Ovary (tissue), 9 donors: Measurements from ENCODE around the gene RPLP2. TPM values are rescaled to one million over a fixed set of nuclear protein-coding genes. Genes with fewer than 3 reads are reported as not detected.
A peak's percentile ranks its signal among the peaks of the same experiment; 100 is the strongest.

Source experiments
- DNase-seq, 5 donors: peaks; one replicate each; pipeline ENCODE4 v3.0.0-alpha.2; 2019 to 2020
- H3K27ac ChIP-seq, 2 donors: fragments of 200-600 bp; one replicate each; pipeline versions ENCODE4 v1.5.1 to v1.8.0; 2019 to 2022
- H3K27me3 ChIP-seq: fragments of 200-600 bp; one replicate; pipeline ENCODE4 v1.8.0; 2022
- H3K36me3 ChIP-seq: fragments of 200-600 bp; sonication (generic); one replicate; pipeline ENCODE4 v1.5.1; 2019
- H3K4me1 ChIP-seq: one replicate; pipeline ENCODE4 v1.8.1; 2013; ENCODE audit warnings: mild to moderate bottlenecking, moderate library complexity; ENCODE audit not compliant: insufficient read depth
- H3K4me3 ChIP-seq: fragments of 200-600 bp; sonication (generic); one replicate; pipeline ENCODE4 v1.5.1; 2017
- H3K9me3 ChIP-seq, 2 donors: fragments of 200-600 bp in 1 of 2; sonication (generic) in 1 of 2; one replicate each; pipeline versions ENCODE4 v1.5.1 to v1.8.1; 2013 to 2019; ENCODE audit warnings: mild to moderate bottlenecking in 1 of 2, moderate library complexity in 1 of 2
- EP300 ChIP-seq: sonication (generic); formaldehyde crosslinking; IDR thresholded peaks from one replicate; pipeline ENCODE4 v1.6.1; 2017; ENCODE audit warnings: antibody characterized with exemption
- POLR2A ChIP-seq: fragments of 450-650 bp; IDR thresholded peaks from one replicate; pipeline ENCODE4 v1.6.1; 2017; ENCODE audit warnings: antibody characterized with exemption, mild to moderate bottlenecking, moderate library complexity
- WGBS, 3 donors: extraction: QIAGEN DNeasy Blood & Tissue Kit in 1 of 3; methylation state at CpG; one replicate each; pipeline versions ENCODE4 v1.1.5 to v1.1.7; 2013 to 2017; 5-methylcytosine and 5-hydroxymethylcytosine counted together
- intact Hi-C, 4 donors: fragments of 100-400 bp; cut with DNase I; formaldehyde crosslinking; loops; one replicate each; pipeline versions ENCODE4 v1.11.0 to v1.15.1; 2022 to 2023
- polyA plus RNA-seq, 2 donors: library from polyadenylated mRNA; stranded (reverse); fragments of 200-250 nt in 1 of 2; fragments of 350-450 nt in 1 of 2; fragmentation: Illumina TruSeq in 1 of 2; extraction: RNeasy Lipid Tissue Mini Kit (QIAGEN cat#74804) in 1 of 2; gene quantifications; one replicate each; pipeline ENCODE4 v1.2.3, GENCODE V29; 2013 to 2014
- total RNA-seq, 7 donors: library from RNA; depleted of rRNA in 2 of 7; stranded (reverse); fragments of >200 nt in 2 of 7; fragmentation: NEBNext Ultra II Directional in 3 of 7; extraction: Animal tissue kit (Norgen Biotek cat#: 25700) in 3 of 7; gene quantifications; one replicate each; pipeline versions ENCODE4 v1.1.0 to v1.2.4, GENCODE V29; 2016 to 2023
- TF ChIP-seq, protein P1 (sequence below), 3 donors: fragments of 450-650 bp in 2 of 3; fragments of 200-600 bp in 1 of 3; IDR thresholded peaks; one replicate each; pipeline versions ENCODE4 v1.5.1 to v1.8.0; 2016 to 2022; ENCODE audit warnings: antibody characterized with exemption in 3 of 3, mild to moderate bottlenecking in 1 of 3
- donor health status: DM: no; HTN: no; CAD: no; lungs with moderate emphysema.
- donor health status: DM: no; HTN: no; CAD: no.
- donor health status: Bipolar disorder and iron deficiency.
- donor health status: DM: yes; HTN: yes; CAD: no.
- donor health status: DM: no; HTN: no; CAD: no.
- donor health status: DM: yes; HTN: yes; CAD: no.

The RPLP2 gene
- total and polyA plus RNA-seq, 9 donors: 237 to 4,238 (median 2,804) TPM

DNA sequence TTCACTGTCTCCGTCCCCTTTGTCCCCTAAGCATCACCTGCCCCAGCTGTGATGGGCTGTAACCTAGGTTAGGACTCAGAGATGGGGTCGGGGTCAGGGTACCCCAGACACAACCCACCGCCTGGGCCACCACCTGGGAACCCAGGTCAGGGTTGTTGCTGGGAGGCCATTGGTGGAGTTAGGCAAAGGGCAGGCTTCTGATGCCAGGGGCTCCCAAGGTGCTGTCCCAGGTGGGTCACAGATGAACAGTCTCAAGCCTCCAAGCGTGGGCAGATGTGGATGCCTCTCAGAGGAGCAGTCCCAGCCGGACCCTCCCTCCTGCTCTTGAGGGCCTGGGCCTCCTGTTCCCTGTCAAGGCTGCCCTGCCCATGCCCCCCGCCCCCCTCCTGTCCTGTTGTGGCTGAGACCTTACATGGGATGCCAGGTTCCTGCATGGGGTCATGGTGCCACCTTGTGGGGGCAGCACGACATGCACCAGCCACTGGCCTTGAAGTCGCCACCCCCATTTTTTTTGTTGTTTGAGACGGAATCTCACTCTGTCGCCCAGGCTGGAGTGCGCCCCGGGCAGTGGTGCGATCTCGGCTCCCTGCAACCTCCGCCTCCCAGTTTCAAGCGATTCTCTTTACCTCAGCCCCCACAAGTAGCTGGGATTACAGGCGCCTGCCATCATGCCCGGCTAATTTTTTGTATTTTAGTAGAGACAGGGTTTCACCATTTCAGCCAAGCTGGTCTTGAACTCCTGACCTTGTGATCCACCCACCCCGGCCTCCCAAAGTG lies 44.6 kb upstream of the RPLP2 start:
- intact Hi-C loops: no loop called here
- no peaks in the 10 kb centered on the region for H3K9me3 ChIP-seq
- no peaks in the 10 kb centered on the region for H3K27me3 ChIP-seq
- H3K27ac ChIP-seq: no peak overlapping the region
- no peaks in the 10 kb centered on the region for H3K4me1 ChIP-seq
- WGBS, 3 donors: 72 to 76% (median 74%) methylated on average over 19 of the region's 19 CpGs
- H3K36me3 ChIP-seq: no peaks in the 10 kb centered on the region
- TF ChIP-seq POLR2A: no peak
- TF ChIP-seq, protein P1, sequence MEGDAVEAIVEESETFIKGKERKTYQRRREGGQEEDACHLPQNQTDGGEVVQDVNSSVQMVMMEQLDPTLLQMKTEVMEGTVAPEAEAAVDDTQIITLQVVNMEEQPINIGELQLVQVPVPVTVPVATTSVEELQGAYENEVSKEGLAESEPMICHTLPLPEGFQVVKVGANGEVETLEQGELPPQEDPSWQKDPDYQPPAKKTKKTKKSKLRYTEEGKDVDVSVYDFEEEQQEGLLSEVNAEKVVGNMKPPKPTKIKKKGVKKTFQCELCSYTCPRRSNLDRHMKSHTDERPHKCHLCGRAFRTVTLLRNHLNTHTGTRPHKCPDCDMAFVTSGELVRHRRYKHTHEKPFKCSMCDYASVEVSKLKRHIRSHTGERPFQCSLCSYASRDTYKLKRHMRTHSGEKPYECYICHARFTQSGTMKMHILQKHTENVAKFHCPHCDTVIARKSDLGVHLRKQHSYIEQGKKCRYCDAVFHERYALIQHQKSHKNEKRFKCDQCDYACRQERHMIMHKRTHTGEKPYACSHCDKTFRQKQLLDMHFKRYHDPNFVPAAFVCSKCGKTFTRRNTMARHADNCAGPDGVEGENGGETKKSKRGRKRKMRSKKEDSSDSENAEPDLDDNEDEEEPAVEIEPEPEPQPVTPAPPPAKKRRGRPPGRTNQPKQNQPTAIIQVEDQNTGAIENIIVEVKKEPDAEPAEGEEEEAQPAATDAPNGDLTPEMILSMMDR (IDR thresholded peaks at IDR 0.05): peak in 2 of 3 donors; percentile 24 to 38
- DNase-seq: peak in 3 of 5 donors; percentile 49 to 64 (median 51)
- no peak overlapping the region for H3K4me3 ChIP-seq

DNA sequence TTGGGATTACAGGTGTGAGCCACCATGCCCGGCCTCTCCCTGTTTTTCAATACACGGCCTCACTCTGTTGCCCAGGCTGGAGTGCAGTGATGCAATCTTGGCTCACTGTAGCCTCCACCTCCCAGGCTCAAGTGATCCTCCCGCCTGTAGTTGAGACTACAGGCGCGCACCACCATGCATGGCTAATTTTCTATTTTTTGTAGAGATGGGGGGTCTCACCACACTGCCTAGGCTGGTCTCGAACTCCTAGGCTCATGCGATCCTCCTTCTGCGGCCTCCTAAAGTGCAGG lies 44.0 kb upstream of the RPLP2 start:
- 95 to 96% (median 95%) methylated on average over 8 of the region's 8 CpGs for WGBS, 3 donors
- Histone ChIP-seq H3K36me3 (no peaks in the 10 kb centered on the region), H3K27me3 (no peaks in the 10 kb centered on the region), H3K9me3 (no peaks in the 10 kb centered on the region), H3K4me3 (no peak overlapping the region), H3K4me1 (no peaks in the 10 kb centered on the region), H3K27ac (no peak overlapping the region)
- intact Hi-C loops: no loop called here
- TF ChIP-seq POLR2A: no peak
- TF ChIP-seq EP300: no peak
- TF ChIP-seq, protein P1 (IDR thresholded peaks at IDR 0.05): no peak
- no peak for DNase-seq

DNA sequence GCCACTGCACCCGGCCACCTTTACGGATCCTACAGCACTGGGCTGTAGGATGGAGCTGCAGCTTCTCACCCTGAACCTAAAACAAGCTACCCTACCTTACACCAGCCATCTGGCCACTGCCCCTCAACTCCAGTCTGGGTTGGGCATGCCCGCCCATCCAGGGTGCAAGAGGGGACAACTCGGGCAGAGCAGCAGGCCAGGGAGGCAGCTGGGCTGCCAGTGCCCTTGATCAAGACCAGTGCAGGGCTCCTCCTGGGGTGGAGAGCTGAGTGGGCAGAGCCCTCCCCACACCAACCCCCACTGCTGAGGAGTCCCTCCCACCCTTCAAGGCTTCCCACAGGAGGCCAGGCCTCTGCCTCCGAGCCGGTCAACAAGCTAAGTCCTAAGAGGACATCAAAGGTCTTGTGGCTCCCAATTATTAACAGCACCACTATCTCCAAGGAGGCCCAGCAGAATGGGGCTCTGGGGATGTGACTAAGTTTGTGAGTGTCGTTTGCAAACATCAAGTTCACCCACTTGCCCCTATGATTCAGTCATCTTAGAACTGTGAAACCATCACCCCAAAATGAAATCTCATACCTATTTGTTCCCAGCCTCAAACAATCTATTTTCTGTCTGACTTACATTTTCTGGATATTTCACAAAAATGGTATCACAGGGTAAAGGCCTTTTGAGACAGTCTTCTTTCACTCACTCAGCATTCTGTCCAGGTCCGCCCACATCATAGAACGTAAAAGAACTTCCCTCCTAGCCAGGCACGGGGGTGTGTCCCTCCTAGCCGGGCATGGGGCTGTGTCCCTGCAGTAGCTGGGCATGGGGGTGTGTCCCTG lies 43.4 kb upstream of the RPLP2 start:
- H3K27ac ChIP-seq: no peak overlapping the region
- H3K36me3 ChIP-seq: no peaks in the 10 kb centered on the region
- TF ChIP-seq POLR2A (no peak), EP300 (no peak)
- TF ChIP-seq, protein P1 (IDR thresholded peaks at IDR 0.05): no peak
- H3K9me3 ChIP-seq: no peaks in the 10 kb centered on the region
- intact Hi-C loops: no loop called here
- no peak for DNase-seq
- H3K4me3 ChIP-seq: no peak overlapping the region
- no peaks in the 10 kb centered on the region for H3K4me1 ChIP-seq
- no peaks in the 10 kb centered on the region for H3K27me3 ChIP-seq
- WGBS, 3 donors: 69 to 78% (median 76%) methylated on average over 11 of the region's 11 CpGs

DNA sequence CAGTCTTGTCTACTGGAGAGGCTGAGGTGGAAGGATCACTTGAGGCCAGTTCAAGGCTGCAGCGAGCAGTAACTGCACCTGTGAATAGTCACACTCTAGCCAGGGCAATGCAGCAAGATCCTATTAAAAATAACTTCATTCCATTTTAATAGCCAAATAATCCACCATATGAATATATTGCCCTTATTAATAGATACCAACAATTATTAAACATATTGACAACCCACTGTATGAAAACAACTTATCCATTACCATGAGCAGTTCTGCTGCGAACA lies 42.9 kb upstream of the RPLP2 start:
- WGBS, 3 donors: 96 to 98% (median 96%) methylated on average over 2 of the region's 2 CpGs
- H3K36me3 ChIP-seq: no peaks in the 10 kb centered on the region

More for the DNA sequence above, 42.9 kb upstream of the RPLP2 start:
- Histone ChIP-seq H3K27ac (no peak overlapping the region), H3K27me3 (no peaks in the 10 kb centered on the region), H3K4me1 (no peaks in the 10 kb centered on the region), H3K4me3 (no peak overlapping the region), H3K9me3 (no peaks in the 10 kb centered on the region)
- intact Hi-C loops: no loop called here
- TF ChIP-seq EP300: no peak
- no peak for TF ChIP-seq POLR2A
- TF ChIP-seq, protein P1 (IDR thresholded peaks at IDR 0.05): no peak
- DNase-seq: no peak
